SK-MEL-5 (cell line): ENCODE measurements around the gene CADPS2. TPM values are rescaled to one million over a fixed set of nuclear protein-coding genes. Genes with fewer than 3 reads are reported as not detected.

Experiments
- DNase-seq: peaks from one replicate; pipeline ENCODE4 v3.0.0-alpha.2; 2016; ENCODE audit warnings: low read depth, low spot score
- in situ Hi-C: cut with HindIII; loops from 2 replicates; pipeline ENCODE4 v1.10.0; 2016; ENCODE audit warnings: low sequenced_read_pairs, high pct_unique_total_duplicates, low pct_unique_long_range_greater_than_20kb
- total RNA-seq: library from RNA; depleted of rRNA; stranded (reverse); fragments of >200 nt; shearing (Covaris generic); gene quantifications from 2 replicates; pipeline ENCODE4 v1.2.3, GENCODE V29; 2014

Gene CADPS2
- total RNA-seq, 1 experiment from 2014 or later = 40.8 TPM

GRCh38 chr7:122310119-122311021 lies 575.9 kb downstream of the CADPS2 start:
- no peak for DNase-seq

GRCh38 chr7:122309421-122309820 lies 576.8 kb downstream of the CADPS2 start:
- in situ Hi-C loops = no loop called here
- DNase-seq = no peak

More at GRCh38 chr7:122310119-122311021, 575.9 kb downstream of the CADPS2 start:
- in situ Hi-C loops = no loop called here

DNA sequence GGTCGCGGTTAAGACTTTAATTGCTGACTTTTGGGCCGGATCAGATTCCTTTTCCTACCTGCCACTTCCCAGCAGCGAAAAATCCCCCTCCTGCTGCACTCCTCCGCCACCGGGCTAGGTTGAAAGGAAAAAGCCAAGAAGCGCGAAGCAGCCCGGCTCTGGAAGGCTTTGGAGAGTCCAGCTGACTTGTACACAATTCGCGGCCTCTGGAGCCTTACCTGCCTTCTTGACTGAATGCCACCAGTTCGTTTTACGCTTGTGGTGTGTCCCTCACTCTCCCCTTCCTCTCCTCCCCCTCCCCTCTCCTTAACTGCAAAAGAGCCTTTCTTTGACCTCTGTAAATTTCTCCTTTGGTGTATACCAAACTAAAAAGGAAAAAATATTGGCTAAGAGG lies 579.0 kb downstream of the CADPS2 start:
- no peak for DNase-seq
- in situ Hi-C loops = no loop called here

- no peak for DNase-seq
- in situ Hi-C loops = no loop called here
Measured at GRCh38 chr7:122306320-122307227, 579.7 kb downstream of the CADPS2 start.

GRCh38 chr7:122305475-122306319 lies 580.6 kb downstream of the CADPS2 start:
- DNase-seq = peak; percentile 30
- in situ Hi-C loops = no loop called here

DNA sequence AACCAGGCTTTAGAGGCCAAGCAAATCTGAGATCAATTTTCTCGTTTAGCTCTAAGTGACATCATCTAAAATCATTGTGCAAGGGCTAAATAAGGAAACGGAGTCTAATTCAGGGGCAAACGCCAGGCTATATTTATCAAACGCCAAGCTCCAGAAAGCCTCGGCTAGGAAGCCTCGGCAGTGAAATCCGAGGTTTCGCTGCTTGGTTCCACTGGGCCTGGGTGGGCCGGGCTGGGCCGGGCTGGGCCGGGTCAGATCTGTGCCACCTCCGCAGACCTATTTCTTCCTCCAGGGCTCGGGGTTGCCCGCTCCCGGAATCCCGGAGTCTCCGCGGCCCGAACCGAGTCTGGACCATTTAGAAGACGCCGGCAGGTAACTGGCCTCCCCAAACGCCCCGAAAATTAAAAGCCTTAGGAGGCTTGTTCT lies 581.3 kb downstream of the CADPS2 start:
- no peak for DNase-seq
- in situ Hi-C loops = no loop called here

DNA sequence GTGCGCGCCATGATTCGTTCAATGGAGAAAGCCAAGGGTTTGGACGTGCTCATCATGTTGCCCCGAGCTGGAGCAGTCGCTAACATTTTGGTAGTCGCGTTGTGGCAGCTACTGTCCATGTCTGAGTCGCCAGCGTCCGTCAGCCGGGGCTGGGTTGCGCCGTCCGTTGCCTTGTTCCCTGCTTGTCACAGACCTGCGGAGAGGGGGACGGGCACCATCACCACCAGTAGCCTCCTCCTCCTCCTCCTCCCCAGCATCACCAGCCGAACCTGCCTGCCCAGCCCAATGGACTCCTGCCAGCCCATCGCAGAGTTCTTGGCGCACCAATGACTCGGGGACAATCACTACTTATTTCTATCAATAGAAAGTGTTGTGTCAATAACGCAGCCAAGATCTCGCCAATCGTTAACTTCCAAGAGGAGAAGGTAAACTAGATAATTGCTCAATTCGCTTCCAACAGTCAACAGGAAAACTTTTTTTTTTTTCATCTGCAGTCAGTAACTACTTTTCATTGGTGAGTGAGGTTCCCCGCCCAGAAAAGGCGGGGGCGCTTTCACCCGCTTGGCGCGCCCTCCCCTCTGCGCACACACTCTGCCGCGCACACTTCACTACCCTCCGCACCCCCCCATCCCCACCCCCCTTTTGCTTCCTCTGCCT lies 581.8 kb downstream of the CADPS2 start, which contains the start of gene FEZF1:
Gene FEZF1 (minus strand): TSS at position 432 of the 657 bp plus-strand sequence. CDS start 313 bp downstream, at position 119.
- peak; percentile 82 for DNase-seq
- in situ Hi-C loops = no loop called here

DNA sequence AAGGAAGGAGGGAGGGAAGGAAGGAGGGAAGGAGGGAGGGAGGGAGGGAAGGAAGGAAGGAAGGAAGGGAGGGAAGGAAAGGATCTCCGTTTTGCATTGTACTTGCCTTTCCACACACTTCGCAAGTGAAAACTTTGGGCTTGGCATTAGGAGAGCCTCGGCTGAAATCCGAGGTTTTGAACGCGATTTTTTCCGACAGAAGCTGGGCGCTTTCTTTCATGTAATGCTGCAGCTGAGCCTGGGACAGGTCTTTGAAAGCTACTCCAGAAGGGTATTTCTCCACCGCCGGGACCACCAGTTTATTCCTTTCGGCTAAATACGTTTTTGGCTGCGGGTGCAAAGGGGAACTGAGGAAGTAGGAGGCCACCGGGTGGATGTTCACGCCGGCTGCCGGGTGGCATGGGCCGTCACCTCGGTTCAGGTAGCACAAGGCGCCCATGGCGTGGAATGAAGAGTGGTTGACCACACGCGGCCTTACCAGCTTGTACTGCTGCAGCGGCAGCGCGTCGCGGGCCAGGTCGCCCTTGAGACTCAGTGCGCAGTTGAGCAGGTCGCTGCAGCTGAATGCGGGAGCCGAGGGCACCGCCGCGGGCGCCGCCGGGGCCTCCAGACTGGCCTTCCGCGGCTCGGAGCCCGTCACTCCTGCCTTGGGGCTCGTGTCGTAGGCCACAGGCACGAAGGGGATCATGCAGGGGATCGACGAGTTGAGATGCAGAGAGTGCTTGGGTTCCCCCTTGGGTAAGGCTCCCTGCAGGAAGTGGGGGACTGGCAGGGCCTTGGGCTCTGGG lies 582.5 kb downstream of the CADPS2 start:
- DNase-seq = no peak
- in situ Hi-C loops = no loop called here

DNA sequence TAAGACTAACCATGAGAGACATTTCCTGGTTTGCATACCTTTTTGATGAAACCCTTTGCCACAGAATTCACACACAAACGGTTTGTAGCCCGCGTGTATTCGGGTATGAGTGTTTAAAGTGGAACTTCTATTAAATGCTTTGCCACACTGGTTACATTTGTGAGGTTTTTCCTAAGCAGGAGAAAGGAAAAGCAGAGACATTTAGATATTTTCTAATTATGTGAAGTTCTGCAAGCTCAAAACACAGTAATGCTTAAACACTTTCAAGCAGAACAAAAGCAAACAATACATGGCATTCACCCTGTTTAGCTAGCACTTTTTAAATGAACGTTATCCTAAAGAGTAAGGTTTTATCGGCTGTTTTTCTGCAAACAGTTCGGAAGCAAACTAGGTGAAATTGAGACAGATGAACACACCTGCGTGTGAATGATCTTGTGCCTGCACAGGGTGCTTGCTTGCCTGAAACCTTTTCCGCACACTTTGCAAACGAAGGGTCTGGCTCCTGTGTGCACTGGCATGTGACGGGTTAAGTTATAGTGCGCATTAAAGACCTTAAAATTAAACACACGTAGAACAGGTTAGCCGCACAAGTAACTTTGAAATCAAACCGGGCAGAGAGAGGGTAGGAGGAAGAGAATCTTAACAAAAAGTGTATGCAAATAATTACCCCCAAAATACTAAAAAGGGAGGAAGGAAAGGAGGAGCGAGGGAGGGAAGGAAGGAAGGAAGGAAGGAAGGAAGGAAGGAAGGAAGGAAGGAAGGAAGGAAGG lies 583.3 kb downstream of the CADPS2 start:
- in situ Hi-C loops = no loop called here
- DNase-seq = no peak

- in situ Hi-C loops = no loop called here
- DNase-seq = no peak
Measured at GRCh38 chr7:122301858-122302760, 584.2 kb downstream of the CADPS2 start.

DNA sequence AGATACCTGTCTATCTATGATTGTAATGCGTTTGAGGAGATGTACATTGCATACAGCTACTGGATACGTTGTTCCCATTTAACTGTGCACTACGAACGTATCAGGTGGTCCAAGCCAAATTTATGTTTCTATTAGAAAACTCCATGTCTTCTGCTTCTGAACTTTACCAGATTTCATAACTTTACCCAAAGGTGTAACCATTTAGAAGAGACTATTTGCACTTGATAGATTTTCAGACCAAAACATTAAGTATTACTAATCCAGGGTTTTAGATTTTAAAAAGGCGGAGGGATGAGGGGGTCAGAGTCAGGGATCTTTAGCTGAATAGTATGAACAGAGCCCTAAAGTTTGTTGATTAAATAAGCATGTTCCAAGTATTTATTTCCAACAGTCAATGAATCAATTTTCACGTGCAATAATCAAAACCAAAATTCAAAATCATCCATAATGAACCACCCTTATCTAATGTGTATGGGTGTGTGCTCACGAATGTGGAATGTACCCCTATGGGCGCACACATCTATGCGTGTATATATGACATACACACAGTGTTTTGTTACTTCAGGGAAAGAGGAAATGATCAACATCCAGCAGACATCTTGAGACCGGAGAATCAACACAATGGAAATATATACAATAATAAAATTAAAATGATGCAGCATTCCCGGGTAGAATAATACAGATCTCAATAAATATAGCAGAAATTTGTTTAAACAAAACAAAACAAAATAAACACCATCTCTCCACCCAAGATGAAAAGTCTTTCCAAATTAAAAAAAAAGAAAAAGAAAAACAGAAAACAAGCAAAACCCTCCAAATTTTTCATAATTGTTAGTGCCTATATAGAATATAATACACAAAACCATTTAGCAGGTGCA lies 585.1 kb downstream of the CADPS2 start:
- no peak for DNase-seq
- in situ Hi-C loops = no loop called here

DNA sequence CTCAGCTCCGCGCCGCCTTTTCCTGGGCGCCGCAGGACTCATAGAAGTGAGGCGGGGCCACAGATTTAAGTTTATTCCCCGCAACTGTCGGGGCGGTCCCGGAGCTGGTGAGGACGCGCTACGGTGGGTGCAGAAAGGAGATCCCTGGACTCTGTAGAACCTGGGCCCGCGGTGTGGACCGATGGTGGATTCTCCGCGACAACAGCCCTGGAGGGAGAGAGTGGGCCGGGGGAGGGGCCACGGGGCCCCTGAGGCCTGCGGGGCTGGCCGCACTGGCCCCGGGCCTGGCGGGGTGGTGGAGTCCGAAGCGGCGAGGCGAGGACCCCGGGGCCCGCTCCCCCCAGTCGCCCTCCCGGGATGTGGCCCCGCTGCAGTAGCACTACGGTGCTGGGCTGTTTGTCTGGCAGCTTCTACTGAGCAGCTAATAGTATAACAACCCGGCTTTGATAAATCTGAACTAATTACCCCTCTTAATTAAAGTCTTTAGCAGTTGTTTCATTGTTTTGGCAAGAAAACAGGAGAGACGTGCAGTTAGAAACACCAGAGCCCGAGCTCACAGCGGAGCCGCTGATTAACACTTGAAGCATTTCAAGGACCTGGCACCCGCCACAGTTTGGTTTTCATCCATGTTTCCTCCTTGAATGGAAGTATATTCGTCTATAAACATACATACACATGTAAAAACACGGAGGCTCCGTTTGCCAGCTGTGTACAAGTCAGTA lies 585.9 kb downstream of the CADPS2 start:
- in situ Hi-C loops = no loop called here
- no peak for DNase-seq

GRCh38 chr7:122299624-122300210 lies 586.5 kb downstream of the CADPS2 start:
- DNase-seq = no peak
- in situ Hi-C loops = no loop called here
